ENCODE data around the gene SPSB3. TPM values are rescaled to one million over a fixed set of nuclear protein-coding genes. Genes with fewer than 3 reads are reported as not detected.

Gene SPSB3
- total RNA-seq, 1 donor from 2014 or later, result 57.9 TPM

GRCh38 chr16:1790611-1791255 lies 8.4 kb upstream of the SPSB3 start:
- FAIRE-seq, result no peak

GRCh38 chr16:1790261-1790610 lies 7.9 kb upstream of the SPSB3 start:
- no peak for FAIRE-seq

More at GRCh38 chr16:1790611-1791255, 8.4 kb upstream of the SPSB3 start:
- no peak for DNase-seq (ENCODE audit: low spot score in 2 of 2)

DNA sequence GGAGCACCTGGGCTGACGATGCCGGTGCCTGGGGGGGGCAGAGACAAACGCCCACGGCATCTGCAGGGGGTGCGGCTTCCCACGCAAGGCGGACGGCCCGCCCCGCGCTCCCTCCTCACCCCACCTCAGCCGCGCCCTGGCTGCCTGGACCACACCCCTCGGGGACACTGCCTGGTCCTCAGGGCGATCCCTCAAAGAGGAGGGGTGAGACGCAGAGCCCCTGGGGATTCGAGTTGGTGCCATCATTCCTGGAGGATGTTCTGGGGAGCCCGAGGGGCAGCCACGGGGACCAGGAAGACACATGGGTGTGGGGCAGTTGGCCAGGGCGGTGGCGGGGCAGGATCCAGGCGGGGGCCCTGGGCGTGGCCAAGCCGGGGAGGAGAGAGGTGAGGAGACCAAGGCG lies 7.3 kb upstream of the SPSB3 start:
- FAIRE-seq (no peak), DNase-seq (ENCODE audit: low spot score in 2 of 2) (no peak)

More at GRCh38 chr16:1790261-1790610, 7.9 kb upstream of the SPSB3 start:
- DNase-seq (ENCODE audit: low spot score in 2 of 2), result no peak

DNA sequence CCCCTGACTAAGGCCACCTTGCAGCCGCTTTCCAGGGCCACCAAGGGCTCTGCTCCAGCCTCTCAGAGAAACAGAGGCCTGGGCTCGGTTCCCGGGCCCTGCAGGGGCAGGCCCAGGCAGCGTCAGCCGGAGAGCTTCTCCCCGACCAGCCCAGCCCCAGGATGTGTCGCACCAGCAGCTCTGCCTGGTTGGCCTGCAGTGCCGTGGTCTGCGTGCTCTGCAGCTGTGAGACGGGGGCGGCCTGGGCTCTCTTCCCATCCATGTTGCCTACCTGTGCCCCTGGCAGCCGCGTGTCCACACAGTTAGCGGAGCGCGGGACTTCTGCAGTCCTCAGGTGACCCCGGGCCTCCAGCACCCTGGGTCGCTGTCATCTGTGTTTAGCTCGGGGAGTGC lies 6.3 kb upstream of the SPSB3 start:
- DNase-seq (ENCODE audit: low spot score in 2 of 2), result no peak
- FAIRE-seq, result no peak

GRCh38 chr16:1788095-1788707 lies 5.8 kb upstream of the SPSB3 start:
- no peak for FAIRE-seq
- no peak for DNase-seq (ENCODE audit: low spot score in 2 of 2)

DNA sequence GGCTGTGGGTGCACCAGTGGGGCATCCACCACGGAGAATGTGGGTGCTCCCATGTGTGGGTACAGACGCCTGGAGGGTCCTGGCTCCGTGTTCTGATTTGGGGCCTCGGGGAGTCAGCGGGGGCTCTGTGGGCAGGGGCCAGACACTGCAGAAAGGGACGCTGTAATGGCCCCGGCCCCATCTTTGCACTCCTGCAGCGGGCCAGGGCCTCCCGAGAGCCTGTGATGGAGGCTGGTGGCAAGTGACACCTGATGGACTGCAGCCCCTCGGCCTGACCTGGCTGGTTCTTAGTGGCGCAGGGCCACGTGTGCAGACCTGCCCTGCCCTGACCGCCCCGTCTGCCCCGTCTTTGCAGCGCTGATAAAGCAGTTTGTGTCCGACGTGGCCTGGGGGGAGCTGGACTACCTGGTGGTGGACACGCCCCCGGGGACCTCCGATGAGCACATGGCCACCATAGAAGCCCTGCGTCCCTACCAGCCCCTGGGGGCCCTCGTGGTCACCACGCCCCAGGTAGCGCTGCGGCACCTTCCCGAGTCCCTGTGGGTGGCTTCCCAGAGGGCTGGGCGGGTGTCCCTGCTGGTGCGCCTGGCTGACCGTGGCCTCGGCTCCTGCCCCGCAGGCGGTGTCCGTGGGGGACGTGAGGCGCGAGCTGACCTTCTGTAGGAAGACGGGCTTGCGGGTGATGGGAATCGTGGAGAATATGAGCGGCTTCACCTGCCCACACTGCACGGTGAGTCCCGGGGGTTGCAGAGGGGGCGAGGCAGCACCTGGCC lies 5.1 kb upstream of the SPSB3 start:
- DNase-seq (ENCODE audit: low spot score in 2 of 2), result no peak
- no peak for FAIRE-seq

- DNase-seq (ENCODE audit: low spot score in 2 of 2), result no peak
- FAIRE-seq, result no peak
Measured at GRCh38 chr16:1787056-1787321, 4.6 kb upstream of the SPSB3 start.

- no peak for DNase-seq (ENCODE audit: low spot score in 2 of 2)
- no peak for FAIRE-seq
Measured at GRCh38 chr16:1786242-1787055, 4.1 kb upstream of the SPSB3 start.

DNA sequence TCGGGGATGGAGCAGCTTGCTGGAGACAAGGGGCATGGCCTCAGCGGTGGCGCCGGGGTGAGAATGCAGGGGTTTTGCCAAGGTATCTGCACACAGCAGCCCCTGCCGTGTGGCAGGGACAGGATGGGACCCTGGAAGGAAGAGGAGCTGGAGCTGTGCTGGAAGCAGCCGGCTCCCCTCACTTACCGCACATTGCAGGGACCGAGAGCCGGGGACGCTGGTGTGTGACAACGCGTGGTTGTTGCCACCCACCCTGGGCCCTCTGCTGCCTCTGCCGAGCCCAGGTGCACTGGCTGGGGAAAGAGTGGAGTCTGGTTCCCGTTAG lies 3.4 kb upstream of the SPSB3 start:
- FAIRE-seq, result no peak

DNA sequence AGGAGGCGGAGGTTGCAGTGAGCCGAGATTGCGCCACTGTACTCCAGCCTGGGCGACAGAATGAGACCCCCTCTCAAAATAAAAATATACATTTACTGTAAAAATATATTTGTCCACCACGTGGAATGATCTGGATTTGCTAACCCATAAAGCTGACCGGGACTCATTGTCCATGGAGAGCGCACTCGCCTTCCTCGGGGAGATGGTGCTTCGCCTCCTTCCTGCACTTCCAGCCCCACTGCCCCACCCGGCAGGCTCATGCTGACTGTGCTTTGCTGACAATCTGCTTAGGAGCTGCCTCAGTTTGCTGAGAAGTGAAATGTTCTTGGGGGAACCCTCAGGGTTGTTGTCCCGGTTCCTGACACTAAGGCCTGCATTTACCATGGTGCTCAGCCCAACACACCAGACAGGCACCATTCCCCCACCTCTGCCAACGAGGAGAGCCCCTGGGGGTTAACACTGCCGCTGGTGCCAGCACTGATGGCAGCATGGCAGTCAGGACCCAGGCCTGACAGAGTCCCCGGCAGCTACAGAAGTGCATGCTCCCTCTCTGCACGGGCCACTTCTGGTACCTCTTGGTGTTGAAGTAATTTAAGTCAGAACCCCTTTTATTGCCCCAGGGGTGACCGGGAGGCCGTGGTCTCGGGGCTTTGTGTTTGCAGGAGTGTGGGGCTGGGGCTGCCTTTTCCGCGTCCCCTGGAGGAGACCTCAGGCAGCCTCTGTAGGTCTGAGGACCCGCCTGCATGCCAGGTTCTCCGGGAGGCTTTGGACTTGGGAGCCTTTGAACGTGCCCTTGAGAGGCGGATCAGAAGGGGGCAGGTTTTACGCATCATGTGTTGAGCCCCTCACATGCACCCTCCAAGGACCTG lies 2.8 kb upstream of the SPSB3 start:
- FAIRE-seq (no peak), DNase-seq (ENCODE audit: low spot score in 2 of 2) (no peak)

More for the DNA sequence above, 3.4 kb upstream of the SPSB3 start:
- no peak for DNase-seq (ENCODE audit: low spot score in 2 of 2)

- FAIRE-seq (no peak), DNase-seq (ENCODE audit: low spot score in 2 of 2) (no peak)
Measured at GRCh38 chr16:1781758-1782407, 488 bp downstream of the SPSB3 start.

DNA sequence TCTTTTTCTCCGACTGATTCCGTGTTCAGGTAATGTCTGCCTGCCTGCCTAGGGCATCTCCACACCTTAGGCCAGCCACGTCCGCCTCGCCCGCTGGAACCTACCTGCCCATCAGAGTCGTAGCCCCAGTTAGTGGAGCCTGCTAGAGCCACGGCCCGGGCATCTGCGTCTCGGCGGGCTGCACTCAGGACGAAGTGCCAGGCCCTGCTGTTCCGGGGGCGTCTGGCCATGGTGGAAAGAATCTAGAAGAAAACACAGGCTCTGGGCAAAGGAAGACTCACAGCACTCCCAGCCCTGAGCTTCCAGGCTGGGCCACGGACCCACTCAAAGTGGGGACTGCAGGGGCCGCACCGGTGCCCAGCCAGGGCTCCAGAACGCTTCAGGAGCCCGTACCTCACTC lies 1.1 kb downstream of the SPSB3 start:
- no peak for FAIRE-seq
- DNase-seq (ENCODE audit: low spot score in 2 of 2), result no peak

DNA sequence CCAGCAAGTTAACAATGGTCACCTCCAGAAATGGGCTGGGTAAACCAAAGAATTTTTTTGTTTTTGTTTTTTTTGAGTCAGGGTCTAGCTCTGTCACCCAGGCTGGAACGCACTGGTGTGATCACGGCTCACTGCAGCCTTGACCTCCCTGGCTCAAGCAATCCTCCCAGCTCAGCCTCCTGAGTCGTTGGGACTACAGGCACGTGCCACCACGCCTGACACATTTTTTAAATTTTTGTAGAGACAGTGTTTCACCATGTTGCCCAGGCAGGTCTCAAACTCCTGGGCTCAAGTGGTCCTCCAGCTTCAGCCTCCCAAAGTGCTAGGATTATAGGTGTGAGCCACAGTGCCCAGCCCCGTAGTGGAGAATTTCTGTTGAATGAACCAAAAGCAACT lies 1.7 kb downstream of the SPSB3 start:
- no peak for FAIRE-seq
- no peak for DNase-seq (ENCODE audit: low spot score in 2 of 2)

DNA sequence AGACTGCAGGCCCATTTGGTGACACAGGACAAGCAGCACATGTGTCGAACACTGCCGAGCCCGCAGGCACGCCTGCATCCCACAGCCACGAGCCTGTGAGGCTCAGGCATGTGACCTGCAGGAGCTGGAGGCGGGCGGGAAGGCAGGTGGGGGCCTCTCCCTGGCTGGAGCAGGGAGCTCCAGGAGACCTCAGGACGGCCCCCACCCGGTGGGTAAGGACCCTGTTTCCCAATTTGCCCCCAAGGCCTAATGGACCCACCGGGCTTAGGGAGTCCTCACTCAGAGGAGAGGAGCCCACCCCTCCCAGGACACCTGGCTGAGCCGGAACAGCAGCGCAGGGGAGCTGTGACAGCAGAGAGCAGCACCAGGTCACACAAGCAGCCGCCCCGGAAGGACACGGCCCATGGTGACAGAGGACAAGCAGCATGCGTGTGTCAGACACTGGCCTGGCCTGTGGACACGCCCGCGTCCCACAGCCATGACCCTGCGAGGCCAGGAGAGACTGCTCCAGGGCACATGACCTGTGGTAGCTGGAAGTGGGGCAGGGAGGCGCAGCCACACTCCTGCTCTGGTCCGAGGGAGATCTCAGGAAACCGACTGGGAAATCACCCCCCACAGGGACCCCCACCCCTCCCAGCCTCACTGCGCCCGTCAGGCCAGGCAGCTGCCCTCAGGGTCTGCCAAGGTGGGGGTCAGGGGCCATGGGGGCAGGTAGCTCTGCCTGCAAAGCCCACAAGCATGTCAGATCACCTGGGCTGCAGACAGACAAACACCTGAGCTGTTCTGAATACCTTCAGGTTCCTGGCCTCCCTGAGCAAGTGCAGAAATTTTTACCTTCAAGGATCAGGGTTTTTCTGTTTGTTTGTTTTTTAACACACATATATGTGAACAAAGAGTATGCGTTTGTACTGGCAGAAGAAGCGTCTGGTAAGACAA lies 2.4 kb downstream of the SPSB3 start:
- FAIRE-seq (no peak), DNase-seq (ENCODE audit: low spot score in 2 of 2) (no peak)

GRCh38 chr16:1779234-1779701 lies 3.1 kb downstream of the SPSB3 start:
- FAIRE-seq, result no peak
- no peak for DNase-seq (ENCODE audit: low spot score in 2 of 2)

- no peak for DNase-seq (ENCODE audit: low spot score in 2 of 2)
- no peak for FAIRE-seq
Measured at GRCh38 chr16:1778200-1779179, 3.9 kb downstream of the SPSB3 start.

GRCh38 chr16:1777375-1778199 lies 4.8 kb downstream of the SPSB3 start:
- DNase-seq (ENCODE audit: low spot score in 2 of 2), result no peak
- FAIRE-seq, result no peak

All from frontal cortex (tissue), 4 donors.